PC-3 (cell line): Measurements from ENCODE around the gene RSRP1. TPM values are rescaled to one million over a fixed set of nuclear protein-coding genes. Genes with fewer than 3 reads are reported as not detected.

Experiments
- ATAC-seq: fragments of 200-7000 bp; cut with Tn5 transposase; 2 replicates; pipeline ENCODE4 v1.9.1; 2020; ENCODE audit warnings: mild to moderate bottlenecking, moderate library complexity
- BruUV-seq: library from RNA; stranded (reverse); fragments of 400-500 nt; replicated peaks from 2 replicates; lab custom pipeline; 2021; lab: Mats Ljungman, UMichigan
- CTCF ChIA-PET: fragments of 300-600 bp; sonication (Branson Sonifier 250); formaldehyde crosslinking; loops from one replicate; lab custom pipeline; 2022; ENCODE audit warnings: antibody characterized with exemption; lab: Charles Lee
- POLR2A ChIA-PET: fragments of 300-600 bp; sonication (Branson Sonifier 250); formaldehyde crosslinking; loops from one replicate; lab custom pipeline; 2022; ENCODE audit warnings: antibody characterized with exemption; ENCODE audit not compliant: unreplicated experiment; lab: Charles Lee
- DNase-seq: peaks from one replicate; pipeline ENCODE4 v3.0.0-alpha.2; 2015
- H2AFZ ChIP-seq: fragments of 300-600 bp; sonication (generic); 2 replicates; pipeline ENCODE4 v1.6.0; 2016; ENCODE audit warnings: antibody characterized with exemption, low read length
- H3F3A ChIP-seq: fragments of 300-600 bp; sonication (generic); one replicate; pipeline ENCODE4 v1.6.0; 2017; ENCODE audit warnings: antibody characterized with exemption, low read length, control low read depth, mild to moderate bottlenecking; ENCODE audit not compliant: unreplicated experiment
- H3K27ac ChIP-seq: fragments of 300-600 bp; sonication (generic); 2 replicates; pipeline ENCODE4 v1.5.1; 2016; ENCODE audit warnings: mild to moderate bottlenecking, low read length
- H3K27me3 ChIP-seq: fragments of 300-600 bp; sonication (generic); 2 replicates; pipeline ENCODE4 v1.6.1; 2016; ENCODE audit warnings: low read length, mixed read lengths
- H3K36me3 ChIP-seq: fragments of 300-600 bp; sonication (generic); 2 replicates; pipeline ENCODE4 v1.6.1; 2016; ENCODE audit warnings: low read depth, mixed run types, low read length, mixed read lengths
- H3K4me1 ChIP-seq: fragments of 300-600 bp; sonication (generic); 2 replicates; pipeline ENCODE4 v1.5.1; 2016; ENCODE audit warnings: low read length; ENCODE audit not compliant: insufficient read depth
- H3K4me2 ChIP-seq: fragments of 300-600 bp; sonication (generic); 2 replicates; pipeline ENCODE4 v1.6.0; 2016; ENCODE audit warnings: low read length
- H3K4me3 ChIP-seq: fragments of 300-600 bp; sonication (generic); 2 replicates; pipeline ENCODE4 v1.5.1; 2016; ENCODE audit warnings: mild to moderate bottlenecking, low read length, mixed read lengths
- H3K79me2 ChIP-seq: fragments of 300-600 bp; sonication (generic); 2 replicates; pipeline ENCODE4 v1.6.1; 2017; ENCODE audit warnings: low read length, mixed read lengths
- H3K9ac ChIP-seq: fragments of 300-600 bp; sonication (generic); 2 replicates; pipeline ENCODE4 v1.6.0; 2016; ENCODE audit warnings: mild to moderate bottlenecking, low read length
- H3K9me2 ChIP-seq: fragments of 300-600 bp; sonication (generic); replicated peaks from 2 replicates; pipeline ENCODE4 v1.6.1; 2016; ENCODE audit warnings: mixed run types, low read length, mixed read lengths
- H3K9me3 ChIP-seq: fragments of 300-600 bp; sonication (generic); 2 replicates; pipeline ENCODE4 v1.6.1; 2016; ENCODE audit warnings: low read length, mixed read lengths
- H4K20me1 ChIP-seq: fragments of 300-600 bp; sonication (generic); 2 replicates; pipeline ENCODE4 v1.6.1; 2016; ENCODE audit warnings: low read length, mixed read lengths
- CTCF ChIP-seq: fragments of 300-600 bp; sonication (generic); conservative IDR thresholded peaks from 2 replicates; pipeline ENCODE4 v1.5.1; 2017; ENCODE audit warnings: antibody characterized with exemption, low read depth, mild to moderate bottlenecking, low read length
- EZH2 ChIP-seq: fragments of 300-600 bp; sonication (generic); IDR thresholded peaks from one replicate; pipeline ENCODE4 v1.6.1; 2017; ENCODE audit warnings: antibody characterized with exemption, mild to moderate bottlenecking, low read length; ENCODE audit not compliant: unreplicated experiment
- EZH2phosphoT487 ChIP-seq: fragments of 300-600 bp; sonication (generic); IDR thresholded peaks from 2 replicates; pipeline ENCODE4 v1.6.1; 2018; ENCODE audit warnings: mild to moderate bottlenecking, antibody characterized with exemption, low read length, borderline replicate concordance
- intact Hi-C: fragments of 100-400 bp; cut with micrococcal nuclease; formaldehyde crosslinking; loops from 2 replicates; pipeline ENCODE4 v1.9.0; 2023
- total RNA-seq: library from RNA; depleted of rRNA; stranded (reverse); fragments of >200 nt; gene quantifications from 2 replicates; pipeline ENCODE4 v1.2.3, GENCODE V29; 2014

RSRP1 gene
- total RNA-seq, 1 experiment from 2014 or later, result 49.4 TPM

DNA sequence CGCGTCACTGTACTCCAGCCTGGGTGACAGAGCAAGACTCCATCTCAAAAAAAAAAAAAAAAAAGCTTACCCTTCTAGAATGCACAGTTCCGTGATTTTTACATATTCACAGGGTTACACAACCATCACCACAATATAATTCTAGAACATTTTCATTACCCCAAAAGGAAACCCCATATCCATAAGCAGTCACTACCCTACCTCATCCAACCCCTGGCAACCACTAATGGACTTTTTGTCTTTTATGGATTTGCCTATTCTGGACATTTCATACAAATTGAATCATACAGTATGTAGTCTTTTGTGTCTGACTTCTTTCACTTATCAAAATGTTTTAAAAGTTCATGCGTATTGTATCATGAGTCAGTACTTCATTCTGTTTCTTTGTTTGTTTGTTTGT lies 37.7 kb downstream of the RSRP1 start:
- Histone ChIP-seq H3K9me2 (no peaks in the 10 kb centered on the region), H3K36me3 (no peaks in the 10 kb centered on the region), H3K27ac (no peak overlapping the region), H3K27me3 (no peaks in the 10 kb centered on the region), H3K9ac (no peak overlapping the region), H4K20me1 (no peaks in the 10 kb centered on the region), H3K4me1 (no peaks in the 10 kb centered on the region), H3K79me2 (no peaks in the 10 kb centered on the region), H2AFZ (no peak overlapping the region), H3K4me3 (no peak overlapping the region), H3K4me2 (no peak overlapping the region), H3F3A (no peaks in the 10 kb centered on the region), H3K9me3 (no peaks in the 10 kb centered on the region)
- DNase-seq (no peak), ATAC-seq (no peak)
- POLR2A ChIA-PET, result no interaction called here
- CTCF ChIA-PET, result no interaction called here
- BruUV-seq, result no TSS peak
- intact Hi-C loops, result no loop called here
- TF ChIP-seq EZH2phosphoT487, result no peak
- TF ChIP-seq EZH2, result no peak
- TF ChIP-seq CTCF, result no peak

GRCh38 chr1:25208561-25209222 lies 38.6 kb downstream of the RSRP1 start:
- ChIA-PET CTCF (no interaction called here), POLR2A (no interaction called here)
- Histone ChIP-seq H3K9ac (no peak overlapping the region), H3K27me3 (no peaks in the 10 kb centered on the region), H3K79me2 (no peaks in the 10 kb centered on the region), H3K27ac (no peak overlapping the region), H4K20me1 (no peaks in the 10 kb centered on the region), H3K4me1 (no peaks in the 10 kb centered on the region), H2AFZ (no peak overlapping the region), H3K4me2 (no peak overlapping the region), H3F3A (no peaks in the 10 kb centered on the region), H3K4me3 (no peak overlapping the region), H3K9me2 (no peaks in the 10 kb centered on the region), H3K9me3 (no peaks in the 10 kb centered on the region), H3K36me3 (no peaks in the 10 kb centered on the region)
- DNase-seq, result no peak
- intact Hi-C loops, result no loop called here
- BruUV-seq, result no TSS peak
- ATAC-seq, result no peak
- no peak for TF ChIP-seq EZH2phosphoT487
- TF ChIP-seq EZH2, result no peak

DNA sequence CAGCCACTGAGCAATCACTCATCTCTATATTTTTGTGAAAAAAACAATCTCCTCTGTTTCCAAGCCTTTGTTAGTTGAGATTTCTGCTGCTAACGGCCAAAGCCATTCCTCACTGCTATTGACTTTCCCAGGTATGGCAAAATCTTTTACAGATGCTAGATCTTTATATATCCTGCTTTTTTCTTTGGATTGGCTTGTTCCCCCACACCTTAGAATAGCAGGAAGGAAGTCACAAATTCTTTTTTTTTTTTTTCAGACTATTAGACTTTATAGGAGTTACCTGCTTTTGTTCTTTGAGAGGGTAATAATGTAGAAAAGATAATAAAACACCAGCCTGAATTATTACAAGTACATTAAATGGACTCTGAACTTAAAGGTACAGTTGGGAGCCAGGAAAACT lies 39.2 kb downstream of the RSRP1 start:
- Histone ChIP-seq H3K4me3 (no peak overlapping the region), H3K27ac (no peak overlapping the region), H3K4me2 (no peak overlapping the region), H3K27me3 (no peaks in the 10 kb centered on the region), H2AFZ (no peak overlapping the region), H3K4me1 (no peaks in the 10 kb centered on the region), H3F3A (no peaks in the 10 kb centered on the region), H3K79me2 (no peaks in the 10 kb centered on the region), H3K9me2 (no peaks in the 10 kb centered on the region), H3K9ac (no peak overlapping the region), H3K36me3 (no peaks in the 10 kb centered on the region), H4K20me1 (no peaks in the 10 kb centered on the region), H3K9me3 (no peaks in the 10 kb centered on the region)
- TF ChIP-seq CTCF (no peak), EZH2 (no peak), EZH2phosphoT487 (no peak)
- POLR2A ChIA-PET, result no interaction called here
- no peak for ATAC-seq
- CTCF ChIA-PET, result no interaction called here
- DNase-seq, result no peak
- intact Hi-C loops, result no loop called here
- BruUV-seq, result no TSS peak
